HUDEP-2 (cell line): Measurements from ENCODE around the gene C19orf81.
A peak's percentile ranks its signal among the peaks of the same experiment; 100 is the strongest.

Experiments used
- DNase-seq, 76 experiments: peaks; one replicate each; lab custom pipeline; 2025; ENCODE audit not compliant: unreplicated experiment in 76 of 76; lab: John Stamatoyannopoulos, UW

Gene C19orf81

GRCh38 chr19:50657712-50658440 lies 8.6 kb downstream of the C19orf81 start:
- peak; percentile 88 to 100 (median 100) for DNase-seq

GRCh38 chr19:50658441-50659317 lies 9.4 kb downstream of the C19orf81 start:
- DNase-seq, result peak in 75 of 76 experiments; percentile 25 to 98 (median 93)

DNA sequence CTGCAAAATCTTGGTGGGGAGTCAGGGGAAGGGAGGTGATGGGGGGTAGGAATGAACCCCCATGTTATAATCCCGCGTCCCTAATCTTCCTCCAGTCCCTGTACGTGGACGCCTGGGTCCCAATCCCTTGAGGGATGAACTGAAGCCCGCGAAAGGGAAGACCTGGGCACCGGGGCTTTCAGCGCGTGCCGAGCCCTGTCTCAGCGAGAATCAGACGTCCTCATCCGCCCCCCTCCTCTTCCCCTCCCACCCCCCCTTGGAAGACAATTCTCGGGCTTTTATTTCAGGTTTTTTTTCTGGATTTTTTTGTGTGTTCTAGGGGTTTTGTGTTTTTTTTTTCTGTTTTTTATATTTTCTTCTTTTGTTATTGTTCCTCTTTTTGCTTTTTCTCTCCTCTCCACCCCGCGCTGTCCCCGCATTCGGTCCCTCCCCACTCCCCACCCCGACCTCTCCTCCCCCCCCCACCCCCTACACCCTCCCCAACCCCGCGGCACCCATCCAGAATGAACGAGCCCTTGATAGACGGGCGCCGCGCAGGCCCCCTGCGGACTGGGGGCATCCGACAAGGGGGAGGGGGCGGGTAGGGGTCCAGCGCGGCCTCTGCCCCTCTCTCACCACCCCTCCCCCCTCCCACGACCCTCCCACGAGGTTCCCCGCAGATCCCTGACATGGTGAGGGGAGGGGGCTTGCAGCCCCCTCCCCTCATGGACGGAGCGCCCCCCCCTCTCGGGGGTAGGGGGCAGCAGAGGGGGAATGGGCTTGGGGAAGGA lies 10.3 kb downstream of the C19orf81 start:
- DNase-seq, result no peak

- no peak for DNase-seq
These were observed 10.8 kb downstream of the C19orf81 start for GRCh38 chr19:50660088-50660366.

- no peak for DNase-seq
These were observed 11.8 kb downstream of the C19orf81 start for GRCh38 chr19:50661023-50661422.

DNA sequence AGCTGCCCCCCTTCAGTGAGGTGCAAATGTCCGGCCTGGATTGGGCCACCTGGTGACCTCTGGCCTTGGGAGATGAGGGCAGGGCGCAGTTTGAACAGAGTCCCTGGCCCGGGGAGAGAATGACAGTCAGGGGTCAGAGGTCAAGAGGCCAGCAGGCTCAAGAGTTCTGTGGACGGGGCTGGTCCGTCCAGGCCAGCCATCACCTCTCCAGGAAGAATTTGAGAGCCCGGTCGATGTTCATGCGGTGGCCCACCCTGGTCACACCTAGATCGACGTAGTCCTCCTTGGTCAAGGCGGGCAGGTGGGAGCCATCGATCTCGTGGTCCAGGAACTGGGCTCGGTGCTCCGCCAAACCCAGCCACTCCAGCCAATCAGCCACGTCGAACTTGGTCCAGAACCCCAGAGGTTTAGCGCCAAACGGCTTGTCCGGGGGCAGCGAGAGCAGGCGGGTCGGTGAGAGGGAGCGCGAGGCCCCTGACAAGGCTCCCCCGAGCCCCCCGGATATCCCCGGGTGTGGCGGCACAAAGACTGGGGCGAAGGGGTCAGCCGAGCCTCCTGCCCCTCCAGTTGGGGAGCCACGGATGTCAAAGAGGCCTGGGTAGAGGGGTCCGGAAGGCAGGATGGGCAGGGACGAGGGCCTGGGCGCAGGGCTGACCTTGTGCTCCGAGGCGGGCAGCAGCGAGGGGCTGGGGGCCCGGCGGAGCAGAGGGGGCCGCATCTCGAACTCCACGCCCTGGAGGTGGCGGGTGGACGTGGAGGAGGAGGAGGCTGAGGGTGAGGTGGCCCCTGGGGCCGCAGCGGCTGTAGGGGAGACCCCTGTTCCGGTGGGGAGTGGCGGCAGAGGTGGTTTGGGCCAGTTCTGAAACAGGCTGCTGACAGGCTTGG lies 12.8 kb downstream of the C19orf81 start:
- DNase-seq, result no peak

GRCh38 chr19:50662651-50663481 lies 13.6 kb downstream of the C19orf81 start:
- no peak for DNase-seq

- DNase-seq, result peak in 17 of 76 experiments; percentile 9 to 45 (median 18)
These were observed 14.2 kb downstream of the C19orf81 start for GRCh38 chr19:50663482-50663790.

GRCh38 chr19:50664204-50664603 lies 15.0 kb downstream of the C19orf81 start:
- no peak for DNase-seq

GRCh38 chr19:50666346-50667176 lies 17.3 kb downstream of the C19orf81 start:
- no peak for DNase-seq

- no peak for DNase-seq
These were observed 18.0 kb downstream of the C19orf81 start for GRCh38 chr19:50667177-50667758.

GRCh38 chr19:50667759-50668231 lies 18.6 kb downstream of the C19orf81 start:
- no peak for DNase-seq

DNA sequence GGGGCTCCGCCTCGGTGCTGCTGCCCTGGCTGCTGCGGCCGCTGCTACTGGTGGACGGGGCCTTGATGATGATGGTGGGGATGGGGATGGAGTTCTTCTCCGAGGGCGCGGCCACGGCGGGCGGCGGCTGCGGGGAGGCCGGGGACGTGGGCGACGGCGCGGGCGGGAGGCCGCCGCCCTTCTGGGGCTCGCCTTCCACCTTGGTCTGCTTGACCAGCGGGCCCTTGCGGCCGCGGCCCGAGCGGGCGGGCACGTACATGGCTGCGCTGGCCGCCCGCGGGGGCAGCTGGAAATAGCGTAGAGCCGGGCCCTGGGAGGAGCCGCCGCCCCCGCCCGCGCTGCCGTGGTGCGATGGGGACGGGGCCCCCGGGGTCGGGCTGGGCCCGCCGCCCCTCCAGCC lies 19.2 kb downstream of the C19orf81 start:
- DNase-seq, result no peak

DNA sequence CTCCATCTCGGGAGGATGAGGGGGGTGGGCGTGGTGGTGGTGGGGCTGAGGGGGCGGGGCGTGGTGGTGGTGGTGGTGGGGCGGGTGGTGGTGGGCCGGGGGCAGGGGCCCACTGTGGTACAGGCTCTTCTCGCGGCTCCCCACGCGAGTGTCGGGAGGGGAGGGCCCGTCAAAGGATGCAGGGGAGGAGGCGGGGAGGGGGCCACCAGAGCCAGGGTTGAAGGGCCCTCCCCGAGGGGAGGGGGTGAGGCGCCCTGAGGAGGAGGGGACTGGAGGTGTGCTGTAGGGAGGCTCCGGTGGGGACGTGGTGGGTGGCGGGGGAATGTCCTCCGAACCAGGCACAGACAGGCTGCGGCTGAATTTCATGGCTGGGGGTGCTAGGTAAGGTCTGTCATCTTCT lies 19.6 kb downstream of the C19orf81 start:
- DNase-seq, result no peak

DNA sequence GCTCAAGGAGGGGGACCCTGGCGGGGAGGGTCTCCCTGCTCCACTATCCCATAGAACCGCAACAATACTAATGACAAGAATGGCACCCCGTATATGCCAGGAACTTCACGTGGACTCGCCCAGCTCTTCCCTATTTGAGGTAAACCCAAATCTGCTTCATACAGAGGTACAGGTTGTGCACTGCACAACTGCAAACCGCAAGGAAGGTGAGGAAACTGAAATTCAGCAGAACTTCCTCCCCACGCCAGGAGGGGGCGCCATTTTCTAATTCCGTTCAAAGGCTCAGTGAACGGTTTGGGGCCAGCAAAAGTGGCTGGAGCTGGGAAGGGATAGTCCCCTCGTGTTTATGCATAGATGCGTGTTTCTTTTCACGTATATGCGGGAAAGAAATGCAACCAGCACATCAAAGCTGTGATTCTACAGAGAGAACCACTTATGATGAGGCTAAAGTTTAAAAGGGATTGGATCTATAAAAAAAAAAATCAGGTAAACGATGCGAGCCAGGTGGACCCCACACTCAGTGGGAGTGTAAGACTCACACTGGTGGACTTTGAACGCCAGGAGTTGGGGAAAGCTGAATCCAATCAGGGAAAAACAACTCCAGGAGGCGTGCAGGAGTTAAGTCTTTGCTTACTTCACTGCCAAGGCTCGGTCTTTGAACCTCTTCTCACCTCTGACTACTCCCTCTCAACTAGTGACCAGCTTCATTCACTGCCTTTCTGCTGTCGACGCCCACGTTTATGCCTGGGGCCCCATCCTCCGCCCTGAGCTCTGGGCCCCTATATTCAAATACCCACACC lies 20.3 kb downstream of the C19orf81 start:
- peak in 42 of 76 experiments; percentile 4 to 57 (median 33) for DNase-seq

GRCh38 chr19:50670102-50670380 lies 20.8 kb downstream of the C19orf81 start:
- no peak for DNase-seq

GRCh38 chr19:50673118-50673517 lies 23.9 kb downstream of the C19orf81 start:
- DNase-seq, result no peak
